ENCODE measurements around the gene HSFX3.
"Not testable (repeated sequence)": the region's sequence is repeated elsewhere in the genome, so short reads cannot be mapped to it uniquely, and the experiment has no call there.

Gene HSFX3

GRCh38 chrX:149549701-149550100 lies at the start of gene HSFX3:
HSFX3 (minus strand) TSS chrX:149549924; CDS start chrX:149549852, 72 bp downstream.
- in situ Hi-C loops (cut with MboI; ENCODE audit: low sequenced_read_pairs), result not testable (repeated sequence)

DNA sequence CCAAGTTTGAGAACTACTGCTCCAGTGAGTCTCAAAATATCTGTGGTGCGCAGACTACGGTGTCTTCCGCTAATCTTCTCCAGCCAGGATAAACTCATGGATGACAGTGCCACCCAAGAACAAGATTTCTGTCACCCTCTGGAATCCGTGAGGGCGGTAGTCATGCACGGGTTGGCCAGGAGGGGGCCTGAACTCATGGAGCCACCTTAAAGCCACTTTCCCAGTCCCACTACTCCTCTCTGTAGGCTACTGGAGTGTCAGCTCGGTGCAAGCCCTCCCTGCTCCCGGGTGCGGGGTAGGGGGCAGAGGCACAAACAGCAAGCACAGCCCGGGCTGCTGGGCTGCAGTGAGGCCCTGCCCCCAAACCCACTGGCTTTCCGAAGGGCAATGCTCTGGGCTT lies 48.9 kb upstream of the HSFX3 start:
- in situ Hi-C loops (cut with MboI; ENCODE audit: low sequenced_read_pairs), result not testable (repeated sequence)

DNA sequence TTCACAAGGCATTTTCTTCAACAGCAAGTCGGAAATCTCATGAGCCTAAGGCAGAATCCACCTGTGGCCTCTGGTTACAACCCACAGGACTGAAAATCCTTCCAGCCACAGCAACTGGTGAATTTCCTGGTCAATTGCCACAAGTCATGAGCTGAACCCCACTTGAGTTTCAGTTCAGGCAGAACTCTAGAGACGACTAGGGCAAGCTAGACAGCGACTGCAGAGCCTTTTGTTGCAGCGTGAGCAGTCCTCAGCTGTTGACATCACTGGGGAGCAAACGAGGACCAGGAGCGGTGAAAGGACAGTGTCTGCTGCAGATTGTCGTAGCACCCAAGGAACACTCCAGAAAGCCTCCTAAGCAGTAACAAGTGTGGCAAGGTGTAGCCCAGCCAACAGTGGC lies 46.2 kb upstream of the HSFX3 start:
- in situ Hi-C loops (cut with MboI; ENCODE audit: low sequenced_read_pairs), result not testable (repeated sequence)

GRCh38 chrX:149595214-149595613 lies 45.5 kb upstream of the HSFX3 start, which contains the start of gene HSFX2:
HSFX2 (minus strand) TSS chrX:149595314; CDS start chrX:149594700, 614 bp downstream.
- in situ Hi-C loops (cut with MboI; ENCODE audit: low sequenced_read_pairs), result not testable (repeated sequence)

DNA sequence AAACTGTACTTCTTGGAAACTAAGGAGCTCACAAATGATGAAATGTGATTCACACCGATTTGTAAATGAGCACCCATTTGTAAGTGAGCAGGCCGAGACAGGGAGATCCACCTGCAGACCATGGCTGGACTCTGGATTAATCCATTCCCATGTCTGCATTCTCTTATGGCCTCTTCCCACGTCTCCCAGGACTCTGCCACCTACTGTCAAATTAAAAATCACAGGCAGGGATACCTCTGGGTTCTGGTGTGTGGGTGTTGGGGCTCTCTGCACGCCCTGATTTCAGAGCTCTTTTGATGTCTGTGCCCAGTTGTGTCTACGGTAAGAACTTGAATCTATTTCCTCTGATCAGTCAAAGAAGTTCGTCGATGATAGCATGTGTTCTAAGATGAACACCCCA lies 41.3 kb upstream of the HSFX3 start:
- in situ Hi-C loops (cut with MboI; ENCODE audit: low sequenced_read_pairs), result not testable (repeated sequence)

DNA sequence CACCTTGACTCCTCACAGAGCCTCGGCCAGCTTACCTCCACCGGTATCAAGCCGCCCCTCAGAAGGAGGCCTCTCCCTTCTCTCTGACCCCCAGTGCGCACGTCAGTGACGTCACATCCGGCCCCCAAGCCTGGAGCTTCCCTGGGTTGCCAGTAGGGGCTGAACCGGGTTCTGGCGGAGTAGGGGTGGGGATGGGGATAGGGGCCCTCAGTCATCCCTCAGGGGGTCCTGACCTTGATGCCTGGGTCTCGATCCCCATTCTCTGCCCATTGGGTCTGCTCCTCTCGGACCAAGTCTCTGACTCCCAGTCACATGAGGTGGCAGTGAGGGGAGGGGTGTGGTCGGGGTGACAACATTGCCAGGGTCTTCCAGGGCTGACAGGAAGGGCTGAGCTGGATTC lies 37.6 kb upstream of the HSFX3 start, which contains the start of gene MAGEA9B:
Gene MAGEA9B (minus strand): TSS at position 101 of the 400 bp plus-strand sequence. CDS start 4,280 bp downstream, outside the sequence.
- in situ Hi-C loops (cut with MboI; ENCODE audit: low sequenced_read_pairs), result not testable (repeated sequence)

DNA sequence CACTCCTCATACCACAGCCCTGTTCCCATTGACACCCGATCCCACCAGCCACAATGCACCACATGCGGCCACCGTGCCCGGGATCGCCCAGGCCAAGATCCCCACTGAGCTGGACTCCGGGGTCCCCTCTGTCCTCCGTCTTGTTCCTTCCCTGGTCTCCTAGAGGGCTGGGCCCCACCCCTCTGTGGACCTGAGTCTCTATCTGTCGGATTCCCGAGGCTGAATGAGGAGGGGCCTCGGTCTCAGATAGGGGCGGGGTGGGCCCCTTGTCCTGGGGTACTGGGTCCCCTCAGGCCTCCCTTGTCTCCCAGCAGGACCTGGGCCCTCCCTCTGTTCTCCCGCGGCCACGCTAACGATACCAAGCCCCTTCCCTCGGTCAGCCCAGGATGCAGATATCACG lies 35.9 kb upstream of the HSFX3 start:
- in situ Hi-C loops (cut with MboI; ENCODE audit: low sequenced_read_pairs), result not testable (repeated sequence)

- in situ Hi-C loops (cut with MboI; ENCODE audit: low sequenced_read_pairs), result not testable (repeated sequence)
Observed at GRCh38 chrX:149573456-149573855, 23.7 kb upstream of the HSFX3 start.

- in situ Hi-C loops (cut with MboI; ENCODE audit: low sequenced_read_pairs), result no loop called here
Observed at GRCh38 chrX:149572743-149573142, 23.0 kb upstream of the HSFX3 start.

DNA sequence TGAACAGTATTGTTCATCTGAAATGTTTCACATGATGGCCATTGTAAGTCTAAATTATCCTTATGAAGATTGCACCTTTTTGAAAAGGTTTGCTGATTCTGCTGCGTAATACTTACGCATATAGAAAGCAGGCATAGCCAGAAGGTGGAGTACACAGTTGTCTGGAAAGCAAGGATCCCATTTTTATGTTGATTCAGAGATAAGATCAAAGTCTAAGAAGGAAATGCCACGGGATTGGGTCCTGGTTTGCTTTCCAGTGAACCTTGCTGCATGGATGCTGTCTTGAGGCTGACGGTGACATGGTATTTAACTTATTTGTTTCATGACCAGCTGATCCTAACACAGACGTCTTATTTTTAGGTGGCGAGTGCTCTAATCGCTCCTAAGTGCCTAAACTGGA lies 22.0 kb upstream of the HSFX3 start:
- in situ Hi-C loops (cut with MboI; ENCODE audit: low sequenced_read_pairs), result no loop called here

- in situ Hi-C loops (cut with MboI; ENCODE audit: low sequenced_read_pairs), result no loop called here
Observed at GRCh38 chrX:149570668-149571067, 20.9 kb upstream of the HSFX3 start.

DNA sequence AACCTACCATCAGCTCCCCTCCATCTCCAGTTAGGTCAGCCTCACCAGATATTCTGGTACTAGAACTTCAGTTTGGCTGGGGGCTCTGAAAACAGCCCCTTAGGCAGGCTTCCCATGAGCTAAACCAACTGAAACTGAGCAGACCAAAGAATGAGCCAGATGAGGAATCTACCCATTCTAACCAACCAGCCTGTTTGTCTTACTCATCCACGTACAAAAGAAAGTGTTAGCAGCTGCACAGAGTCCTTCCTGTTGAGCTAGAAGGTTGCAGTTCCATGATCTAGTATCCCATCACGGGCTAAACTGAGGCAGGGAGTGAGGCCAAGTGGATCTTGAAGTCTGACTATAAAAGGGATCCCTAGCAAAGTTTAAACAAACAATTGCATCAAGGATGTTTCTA lies 20.0 kb upstream of the HSFX3 start:
- in situ Hi-C loops (cut with MboI; ENCODE audit: low sequenced_read_pairs), result no loop called here

- in situ Hi-C loops (cut with MboI; ENCODE audit: low sequenced_read_pairs), result no loop called here
Observed at GRCh38 chrX:149568701-149569296, 19.1 kb upstream of the HSFX3 start.

DNA sequence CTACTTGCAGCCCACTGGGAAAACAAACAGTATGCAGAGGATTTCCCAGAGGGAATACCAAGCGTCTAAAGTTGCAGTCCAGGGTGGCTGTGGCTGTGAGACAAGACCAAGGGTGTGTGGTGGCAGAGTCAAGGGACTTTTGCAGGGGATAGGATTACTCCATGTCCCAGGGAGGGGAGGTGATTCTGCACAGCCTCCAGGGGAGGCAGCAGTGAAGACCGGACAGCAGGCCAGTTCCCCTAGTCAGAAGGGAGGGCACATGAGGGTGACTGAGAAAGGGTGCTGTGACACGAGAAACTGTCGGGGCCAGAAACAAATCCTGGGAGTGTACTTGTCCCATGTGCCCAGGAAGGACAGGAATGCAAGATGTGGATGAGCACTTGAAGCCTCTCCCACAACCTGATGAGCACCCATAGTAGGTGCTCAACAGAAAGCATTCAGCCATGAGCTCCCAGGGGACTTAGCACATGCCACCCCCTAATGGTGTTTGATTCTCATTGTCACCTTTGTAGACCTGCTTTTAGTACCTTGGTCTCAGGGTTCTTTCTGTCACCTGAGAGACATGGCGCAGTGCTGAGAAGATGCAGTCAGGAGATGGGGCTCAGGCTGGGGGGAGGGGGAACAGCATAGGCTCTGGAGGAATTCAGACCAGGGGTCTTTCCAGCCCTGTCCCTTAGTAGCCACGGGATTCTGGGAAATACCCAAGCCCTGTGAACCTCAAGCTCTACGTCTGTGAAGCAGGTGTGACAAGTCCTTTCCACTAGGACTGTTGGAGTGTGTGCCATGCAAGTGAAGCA lies 18.1 kb upstream of the HSFX3 start:
- in situ Hi-C loops (cut with MboI; ENCODE audit: low sequenced_read_pairs), result no loop called here

- in situ Hi-C loops (cut with MboI; ENCODE audit: low sequenced_read_pairs), result no loop called here
Observed at GRCh38 chrX:149563359-149563758, 13.6 kb upstream of the HSFX3 start.

GRCh38 chrX:149555251-149555650 lies 5.5 kb upstream of the HSFX3 start:
- in situ Hi-C loops (cut with MboI; ENCODE audit: low sequenced_read_pairs), result not testable (repeated sequence)

- in situ Hi-C loops (cut with MboI; ENCODE audit: low sequenced_read_pairs), result not testable (repeated sequence)
Observed at GRCh38 chrX:149551939-149552248, 2.2 kb upstream of the HSFX3 start.

- in situ Hi-C loops (cut with MboI; ENCODE audit: low sequenced_read_pairs), result not testable (repeated sequence)
Observed at GRCh38 chrX:149551245-149551938, 1.7 kb upstream of the HSFX3 start.

- in situ Hi-C loops (cut with MboI; ENCODE audit: low sequenced_read_pairs), result not testable (repeated sequence)
Observed at GRCh38 chrX:149550454-149550853, 730 bp upstream of the HSFX3 start.

GRCh38 chrX:149547782-149548181 lies 1.9 kb downstream of the HSFX3 start:
- in situ Hi-C loops (cut with MboI; ENCODE audit: low sequenced_read_pairs), result not testable (repeated sequence)

DNA sequence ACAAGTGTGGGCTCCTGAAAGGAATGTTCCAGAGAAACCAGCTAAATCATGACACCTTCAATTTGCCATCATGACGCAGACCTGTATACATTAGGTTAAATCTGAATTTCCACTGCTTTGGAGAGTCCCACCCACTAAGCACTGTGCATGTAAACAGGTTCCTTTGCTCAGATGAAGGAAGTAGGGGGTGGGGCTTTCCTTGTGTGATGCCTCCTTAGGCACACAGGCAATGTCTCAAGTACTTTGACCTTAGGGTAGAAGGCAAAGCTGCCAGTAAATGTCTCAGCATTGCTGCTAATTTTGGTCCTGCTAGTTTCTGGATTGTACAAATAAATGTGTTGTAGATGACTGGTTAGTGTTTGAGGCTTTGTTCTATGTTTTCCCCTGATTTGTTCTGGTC lies 2.8 kb downstream of the HSFX3 start:
- in situ Hi-C loops (cut with MboI; ENCODE audit: low sequenced_read_pairs), result not testable (repeated sequence)
